ENCODE data around the gene PIK3IP1.

DNA sequence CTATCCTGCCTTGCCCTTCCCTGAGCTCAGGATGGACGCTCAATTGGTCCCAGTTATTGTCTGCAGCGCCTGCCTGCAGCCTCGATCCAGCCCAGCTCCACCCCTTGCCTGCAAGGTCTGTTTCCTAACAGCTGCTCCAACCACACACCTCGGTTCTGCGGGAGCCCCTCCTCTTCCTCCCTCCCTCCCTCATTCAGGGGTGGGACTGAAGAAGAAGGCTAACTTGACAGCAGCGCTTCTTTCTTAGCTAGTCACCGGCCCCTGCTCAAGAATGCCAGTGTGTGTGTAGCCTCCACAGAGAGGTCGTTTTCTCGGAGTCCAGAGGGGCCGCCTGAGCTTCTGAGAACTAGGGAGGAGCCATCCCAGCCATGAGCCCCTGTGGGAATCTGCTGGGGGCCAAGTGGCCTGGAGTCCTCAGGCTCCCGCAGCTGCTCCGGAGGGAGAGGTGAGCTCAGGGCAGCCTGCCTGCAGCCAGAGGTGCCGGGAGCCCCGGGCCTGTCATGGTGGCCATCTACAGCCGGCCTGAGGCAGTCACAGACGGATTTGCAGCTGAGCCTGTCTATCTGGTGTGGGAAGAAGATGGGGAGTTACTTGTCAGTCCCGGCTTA lies 44.0 kb downstream of the PIK3IP1 start:
- TF ChIP-seq EZH2 (IDR thresholded peaks at IDR 0.05) (no peak), POLR2AphosphoS5 (IDR thresholded peaks at IDR 0.05; ENCODE audit: borderline replicate concordance, low read depth, low read length) (no peak), FOXP2 (optimal IDR thresholded peaks at IDR 0.05; ENCODE audit: control extremely low read depth, extremely low read length, insufficient read depth) (peak; percentile 51)
